GM23338 (cell line): ENCODE measurements around the gene AAGAB. TPM values are rescaled to one million over a fixed set of nuclear protein-coding genes. Genes with fewer than 3 reads are reported as not detected.

Experiments
- ATAC-seq: fragments of 200-7000 bp; cut with Tn5 transposase; 3 replicates; pipeline ENCODE4 v1.9.1; 2020
- DNase-seq: peaks from one replicate; pipeline ENCODE4 v3.0.0-alpha.2; 2015; ENCODE audit warnings: low spot score
- H2AFZ ChIP-seq: fragments of 200-600 bp; sonication (generic); 2 replicates; pipeline ENCODE4 v1.8.0; 2016; ENCODE audit warnings: antibody characterized with exemption, mild to moderate bottlenecking, moderate library complexity
- H3F3A ChIP-seq: fragments of 200-600 bp; sonication (generic); replicated peaks from 2 replicates; pipeline ENCODE4 v1.8.0; 2017; ENCODE audit warnings: antibody characterized with exemption, mixed run types, low read depth
- H3K27ac ChIP-seq: fragments of 200-600 bp; sonication (generic); 2 replicates; pipeline ENCODE4 v1.6.1; 2016; ENCODE audit warnings: low read depth
- H3K27me3 ChIP-seq: fragments of 200-600 bp; sonication (generic); 2 replicates; pipeline ENCODE4 v1.8.0; 2016; ENCODE audit warnings: mild to moderate bottlenecking, mixed run types, moderate library complexity; ENCODE audit not compliant: insufficient read depth
- H3K36me3 ChIP-seq: fragments of 200-600 bp; sonication (generic); 2 replicates; pipeline ENCODE4 v1.8.0; 2016; ENCODE audit warnings: mild to moderate bottlenecking; ENCODE audit not compliant: insufficient read depth
- H3K4me1 ChIP-seq: fragments of 200-600 bp; sonication (generic); 2 replicates; pipeline ENCODE4 v1.8.0; 2016; ENCODE audit warnings: mild to moderate bottlenecking, moderate library complexity; ENCODE audit not compliant: insufficient read depth
- H3K4me2 ChIP-seq: fragments of 200-600 bp; sonication (generic); 2 replicates; pipeline ENCODE4 v1.7.1; 2017; ENCODE audit warnings: mixed run types
- H3K4me3 ChIP-seq: fragments of 200-600 bp; sonication (generic); 2 replicates; pipeline ENCODE4 v1.6.1; 2016; ENCODE audit warnings: mixed run types
- H3K79me2 ChIP-seq: fragments of 200-600 bp; sonication (generic); replicated peaks from 2 replicates; pipeline ENCODE4 v1.8.0; 2017; ENCODE audit warnings: mild to moderate bottlenecking; ENCODE audit not compliant: insufficient read depth
- H3K9me2 ChIP-seq: fragments of 200-600 bp; sonication (generic); 2 replicates; pipeline ENCODE4 v1.8.0; 2017; ENCODE audit not compliant: insufficient read depth
- H4K20me1 ChIP-seq: fragments of 200-600 bp; sonication (generic); replicated peaks from 2 replicates; pipeline ENCODE4 v1.8.0; 2017; ENCODE audit warnings: mild to moderate bottlenecking; ENCODE audit not compliant: insufficient read depth
- H3K27ac Mint-ChIP-seq: 2 replicates; pipeline ENCODE4 v1.8.0; 2020; ENCODE audit warnings: inconsistent platforms, mild to moderate bottlenecking, moderate library complexity, mixed read lengths
- H3K27me3 Mint-ChIP-seq: 3 replicates; pipeline ENCODE4 v1.8.0; 2022; ENCODE audit warnings: low read depth, mild to moderate bottlenecking, moderate library complexity, mixed read lengths, inconsistent platforms; ENCODE audit not compliant: insufficient read depth, poor library complexity
- H3K36me3 Mint-ChIP-seq: 3 replicates; pipeline ENCODE4 v1.8.0; 2021; ENCODE audit warnings: low read depth, mild to moderate bottlenecking, inconsistent platforms, moderate library complexity, mixed read lengths
- H3K4me1 Mint-ChIP-seq: 3 replicates; pipeline ENCODE4 v1.8.0; 2020; ENCODE audit warnings: mild to moderate bottlenecking, inconsistent platforms, mixed read lengths
- H3K4me3 Mint-ChIP-seq: 3 replicates; pipeline ENCODE4 v1.8.0; 2021; ENCODE audit warnings: moderate library complexity, mild to moderate bottlenecking, inconsistent platforms, mixed read lengths
- H3K9me3 Mint-ChIP-seq: 3 replicates; pipeline ENCODE4 v1.8.0; 2020; ENCODE audit warnings: moderate library complexity, mild to moderate bottlenecking, inconsistent platforms, mixed read lengths
- CREB1 ChIP-seq: fragments of 250-450 bp; sonication (Bioruptor Pico); IDR thresholded peaks from 2 replicates; pipeline ENCODE4 v1.5.0; 2020; ENCODE audit warnings: low read depth, mild to moderate bottlenecking, moderate library complexity
- CTCF ChIP-seq, 2 experiments: fragments of 200-600 bp in 1 of 2; sonication (generic) in 1 of 2; conservative IDR thresholded peaks; 2 replicates each; pipeline versions ENCODE4 v1.5.1 to v1.6.1; 2016 to 2017; ENCODE audit warnings: antibody characterized with exemption in 2 of 2, low read depth in 2 of 2, mild to moderate bottlenecking in 2 of 2, moderate library complexity in 1 of 2
- ETS1 ChIP-seq: IDR thresholded peaks from 2 replicates; pipeline ENCODE4 v1.6.1; 2016; ENCODE audit warnings: antibody characterized with exemption
- NANOG ChIP-seq: IDR thresholded peaks from 2 replicates; pipeline ENCODE4 v1.6.1; 2016; ENCODE audit warnings: antibody characterized with exemption, borderline replicate concordance
- REST ChIP-seq: IDR thresholded peaks from one replicate; pipeline ENCODE4 v1.6.1; 2018; ENCODE audit warnings: antibody characterized with exemption; ENCODE audit not compliant: unreplicated experiment
- ZNF462 ChIP-seq: fragments of 250-450 bp; sonication (Bioruptor Pico); IDR thresholded peaks from 2 replicates; pipeline ENCODE4 v1.5.0; 2020; ENCODE audit warnings: mild to moderate bottlenecking, moderate library complexity
- polyA plus RNA-seq: library from polyadenylated mRNA; unstranded; fragments of >200 nt; fragmentation: Nextera tagmentation; extraction: Ambion mirVana; gene quantifications from 2 replicates; pipeline ENCODE4 v1.2.1, GENCODE V29; 2016
- total RNA-seq: library from RNA; depleted of rRNA; stranded (reverse); fragments of >200 nt; shearing (Covaris generic); gene quantifications from 2 replicates; pipeline ENCODE4 v1.2.3, GENCODE V29; 2014

AAGAB gene
- total and polyA plus RNA-seq, 2 experiments from 2014 or later: 20.8 to 42.8 TPM

- Histone ChIP-seq H3K4me3 (no peak overlapping the region), H3K9me2 (no peaks in the 10 kb centered on the region), H2AFZ (no peak overlapping the region), H3K27ac (no peak overlapping the region), H3K36me3 (no peaks in the 10 kb centered on the region), H3K4me1 (peaks cover 9% of the 10 kb centered on the region), H3F3A (0 out of 2 replicates have a peak, but pooled peaks cover 2% of the 10 kb centered on the region), H3K79me2 (0 out of 2 replicates have a peak, but pooled peaks cover 3% of the 10 kb centered on the region), H3K4me2 (no peak overlapping the region), H3K27me3 (no peaks in the 10 kb centered on the region), H4K20me1 (no peaks in the 10 kb centered on the region; the same call in 1 of the 2 replicates)
- H3K4me1 Mint-ChIP-seq: peaks cover 14% of the 10 kb centered on the region
- H3K27me3 Mint-ChIP-seq: peaks cover 2% of the 10 kb centered on the region
- peaks cover 3% of the 10 kb centered on the region; the same call in 1 of the 3 replicates for H3K9me3 Mint-ChIP-seq
- DNase-seq: no peak
- H3K4me3 Mint-ChIP-seq: no peak overlapping the region
- no peak for ATAC-seq
- TF ChIP-seq CREB1 (CRISPR knock-in tag) (no peak), ETS1 (no peak), REST (no peak)
- H3K36me3 Mint-ChIP-seq: no peaks in the 10 kb centered on the region; the same call in 1 of the 3 replicates
- no peak overlapping the region for H3K27ac Mint-ChIP-seq
These were observed 96.8 kb downstream of the AAGAB start for GRCh38 chr15:67157521-67158252.

GRCh38 chr15:67156834-67157233 lies 97.6 kb downstream of the AAGAB start:
- H3K9me3 Mint-ChIP-seq: peaks cover 3% of the 10 kb centered on the region; the same call in 1 of the 3 replicates
- no peak overlapping the region for H3K27ac ChIP-seq
- no peaks in the 10 kb centered on the region for H3K27me3 Mint-ChIP-seq
- no peaks in the 10 kb centered on the region; the same call in 1 of the 2 replicates for H4K20me1 ChIP-seq
- H2AFZ ChIP-seq: no peak overlapping the region
- no peaks in the 10 kb centered on the region for H3K9me2 ChIP-seq
- H3K4me3 Mint-ChIP-seq: no peak overlapping the region
- no peaks in the 10 kb centered on the region; the same call in 2 of the 3 replicates for H3K36me3 Mint-ChIP-seq
- H3K4me1 ChIP-seq: peaks cover 16% of the 10 kb centered on the region
- no peaks in the 10 kb centered on the region for H3K27me3 ChIP-seq
- 0 out of 2 replicates have a peak, but pooled peaks cover 3% of the 10 kb centered on the region for H3F3A ChIP-seq
- ATAC-seq (no peak), DNase-seq (no peak)
- H3K4me1 Mint-ChIP-seq: peaks cover 20% of the 10 kb centered on the region
- H3K4me3 ChIP-seq: no peak overlapping the region
- no peak overlapping the region for H3K4me2 ChIP-seq
- H3K27ac Mint-ChIP-seq: no peak overlapping the region
- H3K36me3 ChIP-seq: no peaks in the 10 kb centered on the region
- H3K79me2 ChIP-seq: 0 out of 2 replicates have a peak, but pooled peaks cover 3% of the 10 kb centered on the region
- TF ChIP-seq NANOG (no peak), CTCF (conservative IDR thresholded peaks at IDR 0.05; ENCODE audit: low read depth in 2 of 2) (no peak), ZNF462 (no peak)
